Erythroblast (primary cell): ENCODE results near the gene ARSB.

Experiments
- GATA1 ChIP-seq: IDR thresholded peaks from 2 replicates; pipeline ENCODE4 v1.6.1; 2011; ENCODE audit warnings: low read depth, mild to moderate bottlenecking, control low read depth, low read length, moderate library complexity
- POLR2A ChIP-seq: IDR thresholded peaks from 2 replicates; pipeline ENCODE4 v1.6.1; 2011; ENCODE audit warnings: mild to moderate bottlenecking, low read length

DNA sequence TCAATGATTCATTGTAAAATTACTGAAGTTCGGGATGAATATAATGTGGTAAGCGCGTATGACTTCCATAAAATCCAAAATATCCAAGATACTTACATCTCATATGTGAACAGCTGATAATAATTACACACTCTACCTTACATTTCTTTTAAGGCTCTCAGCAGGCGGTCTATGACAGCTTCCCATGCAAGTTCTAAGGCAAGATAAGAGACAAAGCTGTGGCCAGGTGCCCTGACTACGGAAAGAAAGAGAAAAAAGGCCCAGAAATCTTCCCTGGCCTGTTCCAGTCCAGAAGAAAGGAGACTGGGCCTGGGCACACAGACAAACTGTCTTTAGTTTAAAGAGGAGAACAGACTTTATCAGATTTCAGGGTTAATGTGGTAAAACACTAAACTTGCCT lies 69.1 kb downstream of the ARSB start:
- TF ChIP-seq POLR2A (no peak), GATA1 (no peak)
